Activated CD4-positive, alpha-beta T cell treated with anti-CD3 and anti-CD28 coated beads, Interleukin-2, Interleukin-4, amounts not matched to agents 100 ng/mL and 50 ng/mL, durations not matched to agents 16 hours and 8 hours (primary cell): ENCODE measurements around the gene ZBTB5.
"Not testable (repeated sequence)": the region's sequence is repeated elsewhere in the genome, so short reads cannot be mapped to it uniquely, and the experiment has no call there.

ENCODE experiments used
- DNase-seq: peaks from one replicate; pipeline ENCODE4 v3.0.0-alpha.2; 2020; ENCODE audit warnings: low spot score

Gene ZBTB5

DNA sequence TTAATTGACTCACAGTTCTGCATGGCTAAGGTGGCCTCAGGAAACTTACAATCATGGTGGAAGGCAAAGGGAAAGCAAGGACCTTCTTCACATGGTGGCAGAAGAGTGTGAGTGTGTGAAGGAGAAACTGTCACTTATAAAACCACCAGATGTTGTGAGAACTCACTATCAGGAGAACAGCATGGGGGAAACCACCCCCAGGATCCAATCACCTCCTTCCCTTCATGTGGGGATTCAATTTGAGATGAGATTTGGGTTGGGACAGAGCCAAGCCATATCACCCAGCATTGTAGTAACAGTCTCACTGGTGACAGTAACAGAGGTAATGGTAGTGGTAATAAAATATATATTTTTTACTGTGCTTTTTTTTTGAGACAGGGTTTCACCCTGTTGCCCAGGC lies 18.1 kb downstream of the ZBTB5 start:
- no peak for DNase-seq

DNA sequence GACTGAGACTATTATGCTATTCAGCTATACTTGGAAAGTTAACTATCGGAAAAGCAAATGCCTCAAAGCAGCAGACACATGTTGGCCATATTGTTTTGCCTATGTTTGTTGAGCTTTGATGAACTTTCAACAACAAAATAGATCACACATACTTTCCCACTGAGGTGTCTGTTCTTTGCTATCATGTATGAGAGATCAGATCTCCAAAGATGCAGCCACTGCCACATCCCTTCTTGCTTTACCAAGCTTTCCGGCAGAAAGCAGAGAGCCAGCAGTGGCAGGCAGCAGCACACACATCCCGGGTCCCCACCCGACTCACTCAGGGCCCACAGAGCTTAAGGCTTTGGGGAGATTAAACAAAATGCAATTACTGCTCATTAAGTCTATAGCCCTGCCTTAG lies 18.8 kb downstream of the ZBTB5 start:
- no peak for DNase-seq

DNA sequence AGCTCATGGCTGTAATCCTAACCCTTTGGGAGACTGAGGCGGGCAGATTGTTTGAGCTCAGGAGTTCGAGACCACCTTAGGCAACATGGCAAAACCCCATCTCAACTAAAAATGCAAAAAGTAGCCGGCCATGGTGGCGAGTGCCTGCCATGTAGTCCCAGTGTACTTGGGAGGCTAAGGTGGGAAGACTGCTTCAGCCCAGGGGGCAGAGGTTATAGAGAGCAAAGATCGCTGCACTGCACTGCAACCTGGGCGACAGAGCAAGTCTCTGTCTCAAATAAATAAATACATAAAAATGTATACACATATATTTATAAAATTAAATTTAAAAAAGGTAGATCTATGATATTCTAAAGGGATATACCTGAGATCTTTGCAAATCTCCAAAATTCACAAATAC lies 19.4 kb downstream of the ZBTB5 start:
- no peak for DNase-seq

DNA sequence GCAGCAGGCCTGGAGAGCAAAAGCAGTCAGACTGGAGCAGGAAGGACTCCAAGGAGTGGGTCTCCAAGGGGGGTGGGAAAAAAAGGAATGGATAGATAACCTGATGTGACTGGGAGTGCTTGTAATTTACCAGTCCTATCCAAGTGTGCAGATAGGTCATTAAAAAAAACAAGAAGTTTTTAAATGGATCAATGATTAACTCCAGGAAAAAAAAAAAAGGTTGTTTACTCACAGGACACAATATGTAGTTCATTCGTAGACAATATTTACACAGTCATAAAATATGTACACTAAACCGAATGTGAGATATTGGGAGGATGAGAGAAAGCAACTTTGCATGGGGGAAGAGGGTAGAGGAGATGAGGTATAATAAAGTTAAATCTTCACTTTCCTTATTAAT lies 20.4 kb downstream of the ZBTB5 start:
- no peak for DNase-seq

DNA sequence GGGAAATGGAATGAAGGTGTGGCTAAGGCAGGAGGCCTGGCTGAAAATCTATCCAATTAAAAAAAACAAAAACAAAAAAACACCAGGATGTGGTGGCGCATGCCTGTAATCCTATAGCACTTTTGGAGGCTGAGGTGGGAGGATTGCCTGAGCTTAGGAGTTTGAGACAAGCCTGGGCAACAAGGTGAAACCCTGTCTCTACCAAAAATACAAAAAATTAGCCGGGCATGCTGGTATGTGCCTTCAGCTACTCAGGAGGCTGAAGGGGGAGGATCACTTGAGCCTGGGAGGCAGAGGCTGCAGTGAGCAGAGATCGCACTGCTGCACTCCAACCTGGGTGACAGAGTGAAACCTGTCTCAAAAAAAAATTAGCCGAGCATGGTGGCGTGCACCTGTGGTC lies 21.7 kb downstream of the ZBTB5 start:
- DNase-seq = no peak

GRCh38 chr9:37442556-37442955 lies 22.7 kb downstream of the ZBTB5 start:
- DNase-seq = no peak

- DNase-seq = no peak
Observed at GRCh38 chr9:37441776-37442370, 23.4 kb downstream of the ZBTB5 start.

GRCh38 chr9:37438359-37438758 lies 26.9 kb downstream of the ZBTB5 start:
- DNase-seq = no peak

GRCh38 chr9:37437621-37438020 lies 27.6 kb downstream of the ZBTB5 start:
- DNase-seq = no peak

- no peak for DNase-seq
Observed at GRCh38 chr9:37437010-37437409, 28.2 kb downstream of the ZBTB5 start.

DNA sequence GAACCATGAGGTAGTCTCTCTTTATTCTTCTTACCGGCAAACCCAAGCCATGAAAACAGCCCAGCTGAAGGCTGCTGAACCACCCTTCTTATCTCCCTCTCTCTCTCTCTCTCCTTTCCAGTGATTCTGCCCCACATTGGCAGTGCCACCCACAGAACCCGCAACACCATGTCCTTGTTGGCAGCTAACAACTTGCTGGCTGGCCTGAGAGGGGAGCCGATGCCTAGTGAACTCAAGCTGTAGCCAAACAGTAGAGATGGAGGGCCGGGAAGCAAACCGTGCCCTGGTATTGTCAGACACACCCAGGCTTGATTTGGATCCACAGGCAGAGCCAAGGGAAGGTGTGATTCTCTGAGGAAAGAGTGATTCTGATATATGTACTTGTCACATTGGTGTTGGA lies 28.7 kb downstream of the ZBTB5 start:
- no peak for DNase-seq

DNA sequence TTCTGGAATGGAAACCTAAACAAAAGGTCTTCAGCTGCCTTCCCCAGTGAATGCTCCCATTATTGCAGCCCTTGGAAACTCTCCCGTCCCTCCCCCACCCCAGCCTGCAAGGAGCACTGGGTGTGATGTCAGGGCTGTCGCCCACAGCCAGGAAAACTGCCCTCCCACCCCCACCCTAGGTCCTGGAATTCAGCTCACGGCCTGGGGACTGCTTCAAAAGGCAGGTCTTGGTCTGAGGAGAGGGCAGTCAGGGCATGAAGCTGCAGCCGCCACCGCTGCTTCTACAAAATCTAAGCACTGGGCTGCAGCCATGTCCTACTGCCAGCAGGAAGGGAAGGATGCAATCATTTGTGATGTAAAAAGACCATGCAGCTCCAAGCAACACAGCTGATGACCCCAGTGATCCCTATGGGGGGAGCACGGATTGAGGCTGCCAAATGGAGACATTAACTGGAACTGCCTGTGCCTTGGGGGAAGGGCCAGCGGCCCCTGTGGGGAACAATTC lies 31.3 kb downstream of the ZBTB5 start:
- DNase-seq = no peak

DNA sequence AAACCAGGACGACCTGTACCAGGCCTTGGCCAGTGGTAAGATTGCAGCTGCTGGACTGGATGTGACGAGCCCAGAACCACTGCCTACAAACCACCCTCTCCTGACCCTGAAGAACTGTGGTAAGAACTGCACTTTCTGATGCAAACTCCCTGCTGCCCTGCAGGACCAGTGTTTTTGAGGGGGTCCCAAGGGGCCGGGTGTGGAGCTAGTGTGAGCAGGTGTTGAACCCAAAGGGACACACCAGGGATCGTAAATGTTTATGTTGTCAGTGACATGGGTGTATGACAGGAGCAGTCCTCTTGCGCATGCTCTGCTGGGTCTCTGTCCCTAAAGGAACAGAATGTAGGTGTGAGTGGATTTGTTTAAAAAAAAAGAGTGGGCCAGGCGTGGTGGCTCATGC lies 33.2 kb downstream of the ZBTB5 start:
- no peak for DNase-seq

DNA sequence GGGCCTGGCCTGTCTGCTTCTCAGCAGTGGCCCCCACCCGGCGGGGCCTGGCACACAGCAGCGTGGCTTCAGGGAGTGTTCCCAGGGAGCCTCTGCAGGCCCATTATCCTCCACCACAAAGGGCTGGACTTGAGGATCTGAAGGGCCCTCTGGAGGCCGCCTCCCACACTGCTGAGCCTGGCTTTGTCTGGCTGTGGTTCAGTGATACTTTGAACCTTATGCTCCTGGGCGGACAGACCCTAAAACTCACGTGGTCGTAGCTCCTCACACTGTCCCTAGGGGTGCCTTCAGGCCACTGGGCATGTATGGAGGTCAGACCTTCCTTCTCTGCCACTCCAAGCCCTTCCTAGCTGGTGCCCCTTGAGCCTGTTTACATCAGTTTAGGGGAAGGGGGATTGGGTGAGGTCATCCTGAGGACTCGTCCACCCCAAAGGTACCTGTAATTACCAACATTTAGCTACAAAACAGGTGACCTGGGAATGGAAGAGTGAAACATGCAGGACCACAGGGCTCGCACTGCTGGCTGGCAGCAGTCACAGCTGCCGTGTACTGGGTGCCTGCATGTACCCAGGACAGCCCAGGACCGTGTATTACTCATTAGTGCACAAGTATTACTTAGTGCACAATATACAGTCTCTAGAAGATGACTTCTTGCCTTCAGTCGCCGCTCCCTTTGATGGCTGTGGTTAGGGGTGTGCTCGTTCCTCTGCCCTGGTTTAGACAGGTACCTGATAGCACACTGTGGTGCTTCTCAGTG lies 34.2 kb downstream of the ZBTB5 start:
- DNase-seq = no peak

GRCh38 chr9:37429441-37430285 lies 35.6 kb downstream of the ZBTB5 start:
- DNase-seq = no peak

- DNase-seq = no peak
Observed at GRCh38 chr9:37428345-37428744, 36.9 kb downstream of the ZBTB5 start.

DNA sequence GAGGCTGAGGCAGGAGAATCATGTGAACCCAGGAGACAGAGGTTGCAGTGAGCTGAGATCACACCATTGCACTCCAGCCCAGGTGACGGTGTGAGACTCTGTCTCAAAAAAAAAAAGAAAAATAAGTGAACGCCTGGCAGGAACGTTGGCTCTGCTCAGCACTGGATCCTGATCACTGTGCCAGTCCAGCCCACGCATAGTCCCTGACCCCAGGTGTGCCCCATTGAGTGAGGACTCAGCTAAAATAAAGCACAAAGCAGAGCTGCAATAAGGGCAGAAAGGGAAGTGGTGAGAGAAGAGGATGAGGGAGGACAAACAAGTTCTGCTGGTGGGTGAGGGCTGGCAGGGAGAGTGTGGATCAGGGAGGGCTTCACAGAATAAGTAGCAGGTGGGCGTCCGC lies 38.4 kb downstream of the ZBTB5 start:
- no peak for DNase-seq

- DNase-seq = not testable (repeated sequence)
Observed at GRCh38 chr9:37426431-37426830, 38.8 kb downstream of the ZBTB5 start.

DNA sequence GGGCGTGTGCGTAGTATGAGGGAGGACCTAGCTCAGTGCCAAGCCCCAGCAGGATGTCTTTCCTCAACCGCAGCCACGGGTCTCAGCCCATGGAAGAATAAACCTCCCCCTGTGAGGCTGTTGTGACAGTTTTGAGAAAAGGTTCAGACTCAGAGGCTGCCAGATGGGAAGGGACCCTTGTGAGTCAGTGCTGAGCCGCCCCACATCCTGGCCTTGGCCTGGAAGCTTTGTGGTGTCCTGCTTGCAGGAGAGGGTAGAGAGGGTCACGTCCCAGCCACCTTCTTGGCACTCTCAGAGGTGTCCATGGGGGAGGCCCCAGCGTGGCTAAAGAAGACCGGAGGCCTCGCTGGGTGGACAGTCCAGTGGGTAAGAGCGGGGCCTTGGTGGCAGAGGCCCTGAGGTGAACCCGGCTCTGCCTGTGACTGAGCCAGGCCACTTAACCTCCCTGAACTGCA lies 39.9 kb downstream of the ZBTB5 start:
- DNase-seq = no peak

DNA sequence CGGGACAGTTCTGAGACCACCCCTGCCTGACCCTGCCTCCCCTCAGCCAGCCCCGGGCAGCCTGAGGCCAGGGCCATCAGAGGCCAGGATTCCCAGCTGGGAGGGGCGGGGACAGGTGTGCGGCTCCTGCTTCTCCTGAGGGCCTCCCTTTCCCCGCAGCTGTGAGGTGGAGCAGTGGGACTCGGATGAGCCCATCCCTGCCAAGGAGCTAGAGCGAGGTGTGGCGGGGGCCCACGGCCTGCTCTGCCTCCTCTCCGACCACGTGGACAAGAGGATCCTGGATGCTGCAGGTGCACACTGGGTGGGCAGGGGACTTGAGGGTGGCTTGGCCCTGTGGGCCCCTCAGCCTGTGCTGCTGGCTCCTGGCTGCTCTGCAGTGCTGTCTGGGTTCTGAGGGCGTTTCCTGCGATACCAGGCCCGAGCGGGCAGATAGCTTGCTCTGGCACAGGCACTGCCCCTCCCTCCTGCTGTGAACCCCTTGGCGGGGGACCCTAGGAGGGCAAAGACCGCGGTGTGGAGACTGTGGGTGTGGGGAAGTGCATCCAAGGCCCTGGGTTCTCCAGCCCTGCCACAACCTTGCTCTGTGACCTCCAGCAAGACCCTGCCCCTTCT lies 40.5 kb downstream of the ZBTB5 start:
- no peak for DNase-seq

DNA sequence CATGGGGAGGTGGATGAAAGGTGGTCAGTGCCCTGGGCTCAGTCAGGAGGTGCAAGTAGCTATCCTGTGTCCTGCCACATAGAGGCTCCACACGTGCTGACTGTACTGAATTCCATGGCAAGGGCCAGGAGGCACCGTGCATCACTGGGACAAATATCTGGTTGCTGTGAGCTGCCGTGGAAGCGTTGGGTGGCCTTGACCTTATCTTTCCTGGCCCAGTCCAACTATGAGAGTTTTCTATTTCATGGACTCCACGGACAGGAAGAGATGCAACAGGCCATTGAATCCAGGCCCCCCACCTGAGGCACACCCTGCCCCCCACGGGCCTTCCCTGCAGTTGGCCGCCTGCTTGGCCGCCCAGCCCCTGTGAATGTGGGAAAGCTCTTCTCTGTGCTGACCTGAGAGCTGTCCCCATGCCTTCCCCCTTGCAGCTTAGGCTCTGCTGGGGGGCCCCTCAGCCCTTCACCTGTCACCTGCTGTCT lies 41.0 kb downstream of the ZBTB5 start:
- no peak for DNase-seq

DNA sequence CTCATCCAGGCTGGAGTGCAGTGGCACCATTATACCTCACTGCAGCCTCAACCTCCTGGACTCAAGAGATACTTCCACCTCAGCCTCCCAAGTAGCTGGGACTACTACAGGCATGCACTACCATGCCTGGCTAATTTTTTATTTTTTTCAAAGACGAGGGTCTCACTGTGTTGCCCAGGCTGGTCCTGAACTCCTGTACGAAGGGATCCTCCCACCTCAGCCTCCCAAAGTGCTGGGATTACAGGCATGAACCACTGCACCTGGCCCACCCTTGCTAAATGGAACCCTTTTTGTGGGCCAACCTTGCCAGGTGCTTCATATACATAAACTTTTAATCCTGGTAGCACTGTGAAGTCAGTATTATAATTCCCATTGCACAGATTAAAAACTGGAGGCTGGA lies 41.7 kb downstream of the ZBTB5 start:
- no peak for DNase-seq
